ENCODE data around the gene STX5.

The STX5 gene

DNA sequence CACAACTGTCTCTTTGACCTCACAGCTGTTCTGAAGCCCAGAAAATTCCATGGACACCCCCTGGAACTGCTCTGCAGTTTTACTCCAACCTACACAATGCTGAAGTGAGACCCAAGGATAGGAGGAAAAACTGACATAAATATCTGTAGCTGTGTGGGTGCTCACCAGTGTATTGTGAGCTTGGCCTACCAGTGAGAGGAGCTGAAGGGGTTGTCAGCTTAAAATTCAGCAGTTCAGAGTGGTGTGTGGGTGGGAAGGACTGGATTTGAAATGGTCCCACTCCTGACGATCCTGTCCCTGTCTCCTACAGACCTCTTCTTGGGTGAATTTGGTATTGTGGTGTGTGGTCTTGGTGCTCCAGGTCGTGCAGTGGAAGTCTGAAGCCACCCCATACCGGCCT is 42.3 kb downstream of the STX5 start:
- no peak for DNase-seq (ENCODE audit: low read depth)
- TF ChIP-seq, protein P1, sequence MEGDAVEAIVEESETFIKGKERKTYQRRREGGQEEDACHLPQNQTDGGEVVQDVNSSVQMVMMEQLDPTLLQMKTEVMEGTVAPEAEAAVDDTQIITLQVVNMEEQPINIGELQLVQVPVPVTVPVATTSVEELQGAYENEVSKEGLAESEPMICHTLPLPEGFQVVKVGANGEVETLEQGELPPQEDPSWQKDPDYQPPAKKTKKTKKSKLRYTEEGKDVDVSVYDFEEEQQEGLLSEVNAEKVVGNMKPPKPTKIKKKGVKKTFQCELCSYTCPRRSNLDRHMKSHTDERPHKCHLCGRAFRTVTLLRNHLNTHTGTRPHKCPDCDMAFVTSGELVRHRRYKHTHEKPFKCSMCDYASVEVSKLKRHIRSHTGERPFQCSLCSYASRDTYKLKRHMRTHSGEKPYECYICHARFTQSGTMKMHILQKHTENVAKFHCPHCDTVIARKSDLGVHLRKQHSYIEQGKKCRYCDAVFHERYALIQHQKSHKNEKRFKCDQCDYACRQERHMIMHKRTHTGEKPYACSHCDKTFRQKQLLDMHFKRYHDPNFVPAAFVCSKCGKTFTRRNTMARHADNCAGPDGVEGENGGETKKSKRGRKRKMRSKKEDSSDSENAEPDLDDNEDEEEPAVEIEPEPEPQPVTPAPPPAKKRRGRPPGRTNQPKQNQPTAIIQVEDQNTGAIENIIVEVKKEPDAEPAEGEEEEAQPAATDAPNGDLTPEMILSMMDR (IDR thresholded peaks at IDR 0.05; ENCODE audit: control insufficient read depth, extremely low read depth, insufficient read depth), result no peak
- no peak overlapping the region for H3K4me3 ChIP-seq (ENCODE audit: low read depth, low read length)

DNA sequence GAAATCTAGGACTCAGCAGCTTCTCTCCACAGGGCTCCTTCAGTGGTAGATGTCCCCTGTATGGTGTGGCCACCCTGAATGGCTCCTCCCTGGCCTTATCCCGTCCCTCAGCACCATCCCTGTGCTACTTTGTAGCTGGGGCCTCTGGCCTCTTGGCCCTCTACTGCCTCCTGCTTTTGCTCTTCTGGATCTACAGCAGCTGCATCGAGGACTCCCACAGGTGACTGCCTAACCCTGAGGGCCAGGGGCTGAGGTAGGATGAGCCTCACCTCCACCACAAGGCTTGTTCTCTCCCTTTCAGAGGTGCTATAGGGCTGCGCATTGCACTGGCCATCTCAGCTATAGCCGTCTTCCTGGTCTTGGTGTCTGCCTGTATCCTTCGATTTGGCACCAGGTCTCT is 42.9 kb downstream of the STX5 start:
- H3K4me3 ChIP-seq (ENCODE audit: low read depth, low read length), result peak overlapping the region; percentile 93
- TF ChIP-seq, protein P1 (IDR thresholded peaks at IDR 0.05; ENCODE audit: control insufficient read depth, extremely low read depth, insufficient read depth), result no peak

DNA sequence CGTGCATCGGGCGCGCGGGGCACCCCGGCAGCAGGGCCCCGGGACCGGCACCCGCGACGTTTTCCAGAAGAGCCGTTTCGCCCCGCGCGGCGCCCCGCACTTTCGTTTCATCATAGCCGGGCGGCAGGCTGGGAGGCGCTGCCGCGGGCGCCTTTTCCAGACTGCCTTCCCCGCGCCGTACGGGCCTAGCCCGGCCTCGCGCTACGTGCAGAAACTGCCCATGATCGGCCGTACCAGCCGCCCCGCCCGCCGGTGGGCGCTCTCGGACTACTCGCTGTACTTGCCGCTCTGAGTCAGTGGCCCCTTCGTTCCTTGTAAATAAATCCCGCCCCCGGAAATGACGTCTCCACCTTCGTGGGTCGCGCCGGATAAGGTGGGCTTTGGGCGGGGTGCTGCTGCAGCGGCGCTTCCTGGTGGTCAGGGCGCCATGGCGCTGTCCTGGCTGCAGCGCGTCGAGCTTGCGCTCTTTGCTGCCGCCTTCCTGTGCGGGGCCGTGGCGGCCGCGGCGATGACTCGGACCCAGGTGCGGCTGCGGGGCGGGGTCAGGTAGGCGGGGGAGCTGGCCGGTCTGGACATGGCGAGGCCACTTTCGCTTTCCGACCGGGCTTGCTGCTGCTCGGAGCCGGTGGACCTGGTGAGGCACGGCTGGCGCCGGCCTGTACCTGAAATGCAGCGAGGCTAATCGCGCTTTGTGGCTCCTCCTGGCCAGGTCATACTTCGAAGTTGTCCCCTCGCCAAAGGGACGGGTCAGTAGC is 44.7 kb downstream of the STX5 start, which contains the start of gene TMEM179B:
TSS of gene TMEM179B (plus strand) at position 398 of the 755 bp plus-strand sequence. CDS start at position 428, 30 bp downstream.
- DNase-seq (ENCODE audit: low read depth), result peak; percentile 89
- H3K4me3 ChIP-seq (ENCODE audit: low read depth, low read length), result peak within 1 kb of the TSS; percentile 93
- TF ChIP-seq, protein P1 (IDR thresholded peaks at IDR 0.05; ENCODE audit: control insufficient read depth, extremely low read depth, insufficient read depth), result peak; percentile 57

More for the DNA sequence above, 42.9 kb downstream of the STX5 start:
- no peak for DNase-seq (ENCODE audit: low read depth)

DNA sequence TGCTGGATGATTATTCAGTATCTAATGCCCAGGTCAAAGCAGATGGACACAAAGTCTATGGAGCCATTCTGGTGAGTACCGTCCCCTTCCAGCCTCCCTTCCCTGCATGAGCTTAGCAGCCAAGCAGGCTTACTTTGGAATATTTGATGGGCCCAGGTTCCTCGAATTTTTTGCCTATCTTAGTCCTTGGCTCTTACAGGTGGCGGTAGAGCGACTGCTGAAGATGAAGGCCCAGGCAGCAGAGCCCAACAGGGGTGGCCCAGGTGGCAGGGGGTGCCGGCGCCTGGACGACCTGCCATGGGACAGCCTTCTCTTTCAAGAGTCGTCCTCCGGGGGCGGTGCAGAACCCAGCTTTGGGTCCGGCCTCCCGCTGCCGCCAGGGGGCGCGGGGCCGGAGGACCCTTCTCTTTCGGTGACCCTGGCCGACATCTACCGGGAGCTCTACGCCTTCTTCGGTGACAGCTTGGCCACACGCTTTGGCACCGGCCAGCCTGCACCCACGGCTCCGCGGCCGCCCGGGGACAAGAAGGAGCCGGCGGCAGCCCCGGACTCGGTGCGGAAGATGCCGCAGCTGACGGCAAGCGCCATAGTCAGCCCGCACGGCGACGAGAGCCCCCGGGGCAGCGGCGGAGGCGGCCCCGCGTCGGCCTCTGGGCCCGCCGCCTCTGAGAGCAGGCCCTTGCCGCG is 45.4 kb downstream of the STX5 start:
- peak overlapping the region; percentile 93 for H3K4me3 ChIP-seq (ENCODE audit: low read depth, low read length)
- TF ChIP-seq, protein P1 (IDR thresholded peaks at IDR 0.05; ENCODE audit: control insufficient read depth, extremely low read depth, insufficient read depth), result peak; percentile 98
- DNase-seq (ENCODE audit: low read depth), result no peak

DNA sequence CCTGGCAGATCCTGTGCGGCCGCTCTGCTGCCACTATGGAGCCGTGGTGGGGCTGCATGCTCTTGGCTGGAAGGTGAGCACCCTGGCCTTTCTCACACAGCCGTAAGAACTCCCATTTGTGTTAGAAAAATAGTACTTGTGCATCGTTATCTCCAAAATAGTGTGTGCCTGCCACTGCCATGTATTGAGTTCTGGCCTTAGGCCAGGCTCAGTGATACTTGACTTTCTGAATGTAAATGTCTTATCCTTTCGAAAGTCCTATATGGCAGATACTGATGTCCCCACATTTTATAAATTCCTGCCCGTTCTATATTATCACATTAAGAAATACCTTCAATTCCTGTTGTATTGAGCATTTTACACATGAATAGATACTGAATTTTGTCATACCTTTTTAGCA is 49.1 kb downstream of the STX5 start:
- TF ChIP-seq, protein P1 (IDR thresholded peaks at IDR 0.05; ENCODE audit: control insufficient read depth, extremely low read depth, insufficient read depth), result no peak
- no peak overlapping the region for H3K4me3 ChIP-seq (ENCODE audit: low read depth, low read length)

DNA sequence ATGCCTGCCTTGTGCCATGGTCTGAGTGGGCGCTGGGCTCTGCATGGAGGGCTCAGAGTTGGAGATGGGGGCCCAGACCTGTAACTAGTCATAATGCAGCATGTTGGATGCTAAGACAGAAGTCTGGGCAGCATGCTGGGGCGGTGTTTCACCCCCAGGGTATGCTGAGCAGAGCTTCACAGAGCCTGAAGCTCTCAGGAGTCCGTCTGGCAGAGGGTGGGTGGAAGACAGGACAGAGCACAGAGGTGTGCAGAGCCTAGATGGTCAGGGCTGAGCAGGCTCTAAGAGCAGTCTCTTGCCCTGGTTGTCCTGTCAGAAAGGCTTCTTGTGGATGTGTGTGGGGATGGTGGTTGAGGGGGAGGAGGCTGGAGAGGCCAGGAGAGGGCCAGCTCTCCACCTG is 53.4 kb downstream of the STX5 start:
- DNase-seq (ENCODE audit: low read depth), result no peak
- no peak overlapping the region for H3K4me3 ChIP-seq (ENCODE audit: low read depth, low read length)
- TF ChIP-seq, protein P1 (IDR thresholded peaks at IDR 0.05; ENCODE audit: control insufficient read depth, extremely low read depth, insufficient read depth), result no peak

More for the DNA sequence above, 49.1 kb downstream of the STX5 start:
- DNase-seq (ENCODE audit: low read depth), result no peak
